Erythroblast (primary cell): ENCODE measurements around the gene WDR70.

ENCODE experiments used
- GATA1 ChIP-seq: IDR thresholded peaks from 2 replicates; pipeline ENCODE4 v1.6.1; 2011; ENCODE audit warnings: low read depth, mild to moderate bottlenecking, control low read depth, low read length, moderate library complexity
- POLR2A ChIP-seq: IDR thresholded peaks from 2 replicates; pipeline ENCODE4 v1.6.1; 2011; ENCODE audit warnings: mild to moderate bottlenecking, low read length

DNA sequence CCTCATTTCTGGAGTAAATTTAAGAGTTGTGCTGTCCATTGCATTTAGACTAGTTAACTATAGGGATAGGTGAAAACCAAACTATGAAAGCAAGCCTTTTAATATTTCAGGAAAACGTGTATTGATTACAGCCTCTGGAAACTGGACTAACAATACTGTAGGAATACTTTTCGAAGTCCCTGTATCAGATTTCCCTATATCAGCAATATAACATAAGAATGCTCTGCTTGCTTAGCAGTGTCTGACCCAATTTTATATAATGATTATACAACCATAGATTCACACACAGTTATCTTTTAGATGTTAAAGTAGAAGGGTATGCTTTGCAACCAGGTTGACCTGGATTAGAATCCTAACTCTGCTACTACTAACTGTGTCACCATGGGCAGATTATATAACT is 203.1 kb downstream of the WDR70 start:
- TF ChIP-seq POLR2A (no peak), GATA1 (no peak)
